ENCODE measurements around the gene COX7C.

The COX7C gene

GRCh38 chr5:86579502-86579901 is 38.2 kb upstream of the COX7C start:
- H3K27ac ChIP-seq (ENCODE audit: poor library complexity, severe bottlenecking): no peak overlapping the region
- ATAC-seq (ENCODE audit: low read depth): no peak
- H3K4me3 ChIP-seq (ENCODE audit: severe bottlenecking): no peak overlapping the region
- no peaks in the 10 kb centered on the region for H3K36me3 ChIP-seq (ENCODE audit: low read depth)
- no peak for DNase-seq (ENCODE audit: low spot score)
- no peaks in the 10 kb centered on the region for H3K9me3 ChIP-seq (ENCODE audit: severe bottlenecking)
- H3K27me3 ChIP-seq (ENCODE audit: insufficient read depth, poor library complexity, severe bottlenecking): peaks cover 15% of the 10 kb centered on the region
- TF ChIP-seq CTCF (IDR thresholded peaks at IDR 0.05; ENCODE audit: poor library complexity, severe bottlenecking): no peak
- peaks cover 4% of the 10 kb centered on the region for H3K4me1 ChIP-seq (ENCODE audit: insufficient read depth, poor library complexity, severe bottlenecking)

GRCh38 chr5:86596476-86596875 is 21.3 kb upstream of the COX7C start:
- no peaks in the 10 kb centered on the region for H3K9me3 ChIP-seq (ENCODE audit: severe bottlenecking)
- no peaks in the 10 kb centered on the region for H3K4me1 ChIP-seq (ENCODE audit: insufficient read depth, poor library complexity, severe bottlenecking)
- H3K27me3 ChIP-seq (ENCODE audit: insufficient read depth, poor library complexity, severe bottlenecking): peaks cover 12% of the 10 kb centered on the region
- H3K4me3 ChIP-seq (ENCODE audit: severe bottlenecking): no peak overlapping the region
- no peaks in the 10 kb centered on the region for H3K36me3 ChIP-seq (ENCODE audit: low read depth)
- no peak for ATAC-seq (ENCODE audit: low read depth)
- no peak for DNase-seq (ENCODE audit: low spot score)
- no peak overlapping the region for H3K27ac ChIP-seq (ENCODE audit: poor library complexity, severe bottlenecking)
- no peak for TF ChIP-seq CTCF (IDR thresholded peaks at IDR 0.05; ENCODE audit: poor library complexity, severe bottlenecking)

- ATAC-seq (ENCODE audit: low read depth): no peak
- no peaks in the 10 kb centered on the region for H3K9me3 ChIP-seq (ENCODE audit: severe bottlenecking)
- no peak overlapping the region for H3K4me3 ChIP-seq (ENCODE audit: severe bottlenecking)
- H3K27me3 ChIP-seq (ENCODE audit: insufficient read depth, poor library complexity, severe bottlenecking): peaks cover under 1% of the 10 kb centered on the region
- no peaks in the 10 kb centered on the region for H3K36me3 ChIP-seq (ENCODE audit: low read depth)
- no peak for TF ChIP-seq CTCF (IDR thresholded peaks at IDR 0.05; ENCODE audit: poor library complexity, severe bottlenecking)
- no peak for DNase-seq (ENCODE audit: low spot score)
- H3K4me1 ChIP-seq (ENCODE audit: insufficient read depth, poor library complexity, severe bottlenecking): no peaks in the 10 kb centered on the region
- no peak overlapping the region for H3K27ac ChIP-seq (ENCODE audit: poor library complexity, severe bottlenecking)
Measured at GRCh38 chr5:86605881-86606280, 11.9 kb upstream of the COX7C start.

- Histone ChIP-seq H3K27ac (ENCODE audit: poor library complexity, severe bottlenecking) (no peak overlapping the region), H3K9me3 (ENCODE audit: severe bottlenecking) (no peaks in the 10 kb centered on the region), H3K4me3 (ENCODE audit: severe bottlenecking) (no peak overlapping the region), H3K4me1 (ENCODE audit: insufficient read depth, poor library complexity, severe bottlenecking) (no peaks in the 10 kb centered on the region), H3K27me3 (ENCODE audit: insufficient read depth, poor library complexity, severe bottlenecking) (no peaks in the 10 kb centered on the region), H3K36me3 (ENCODE audit: low read depth) (no peaks in the 10 kb centered on the region)
- no peak for ATAC-seq (ENCODE audit: low read depth)
- TF ChIP-seq CTCF (IDR thresholded peaks at IDR 0.05; ENCODE audit: poor library complexity, severe bottlenecking): no peak
- DNase-seq (ENCODE audit: low spot score): no peak
Measured at GRCh38 chr5:86613455-86613854, 4.3 kb upstream of the COX7C start.

- ATAC-seq (ENCODE audit: low read depth) (no peak), DNase-seq (ENCODE audit: low spot score) (no peak)
- no peak for TF ChIP-seq CTCF (IDR thresholded peaks at IDR 0.05; ENCODE audit: poor library complexity, severe bottlenecking)
- Histone ChIP-seq H3K9me3 (ENCODE audit: severe bottlenecking) (no peaks in the 10 kb centered on the region), H3K27ac (ENCODE audit: poor library complexity, severe bottlenecking) (no peak overlapping the region), H3K4me3 (ENCODE audit: severe bottlenecking) (no peak overlapping the region), H3K4me1 (ENCODE audit: insufficient read depth, poor library complexity, severe bottlenecking) (peaks cover 5% of the 10 kb centered on the region), H3K36me3 (ENCODE audit: low read depth) (peaks cover 35% of the 10 kb centered on the region), H3K27me3 (ENCODE audit: insufficient read depth, poor library complexity, severe bottlenecking) (no peaks in the 10 kb centered on the region)
Measured at GRCh38 chr5:86617309-86617755, 409 bp upstream of the COX7C start.

All from RWPE2 (cell line).